Measurements from ENCODE around the gene MTFR1L. TPM values are rescaled to one million over a fixed set of nuclear protein-coding genes. Genes with fewer than 3 reads are reported as not detected.

The MTFR1L gene
- polyA plus RNA-seq, 1 donor from 2014 or later, result 115 TPM

DNA sequence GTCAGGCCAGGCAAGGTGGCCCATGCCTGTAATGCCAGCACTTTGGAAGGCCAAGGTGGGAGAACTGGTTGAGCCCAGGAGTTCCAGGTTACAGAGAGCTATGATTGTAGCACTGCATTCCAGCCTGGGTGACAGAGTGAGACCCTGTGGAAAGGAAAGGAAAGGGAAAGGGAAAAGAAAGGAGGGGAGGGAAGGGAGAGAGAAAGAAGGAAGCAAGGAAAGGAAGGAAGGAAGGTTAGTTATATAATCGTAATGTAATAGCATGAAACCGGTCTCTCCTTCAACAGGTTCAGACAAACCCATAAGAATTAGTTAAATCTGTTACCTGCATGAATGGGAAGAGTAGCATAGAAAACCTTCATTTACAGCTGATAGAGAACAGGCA lies 56.9 kb downstream of the MTFR1L start:
- Histone ChIP-seq H3K9ac (ENCODE audit: low read length) (no peak overlapping the region), H3K4me2 (ENCODE audit: low read length) (no peak overlapping the region), H2AFZ (ENCODE audit: low read depth, low read length) (no peak overlapping the region), H3K27me3 (ENCODE audit: insufficient read depth, low read depth, low read length) (peaks cover 21% of the 10 kb centered on the region), H3K4me3 (ENCODE audit: low read length) (no peak overlapping the region), H3K9me2 (ENCODE audit: insufficient read depth, low read length) (no peaks in the 10 kb centered on the region), H3F3A (ENCODE audit: insufficient read depth, low read length, poor library complexity, severe bottlenecking) (no peaks in the 10 kb centered on the region), H3K27ac (ENCODE audit: low read length) (no peak overlapping the region), H3K36me3 (ENCODE audit: insufficient read depth, low read length) (peaks cover 5% of the 10 kb centered on the region), H3K79me2 (replicated peaks; ENCODE audit: insufficient read depth, low read length) (no peaks in the 10 kb centered on the region), H3K9me3 (ENCODE audit: low read length) (no peaks in the 10 kb centered on the region), H4K20me1 (ENCODE audit: insufficient read depth) (no peaks in the 10 kb centered on the region)
- TF ChIP-seq REST (IDR thresholded peaks at IDR 0.05; ENCODE audit: borderline replicate concordance), result no peak
- no peak for TF ChIP-seq TAF1 (IDR thresholded peaks at IDR 0.05; ENCODE audit: low read depth)
- no peak for TF ChIP-seq EP300 (conservative IDR thresholded peaks at IDR 0.05; ENCODE audit: poor library complexity, severe bottlenecking)
- TF ChIP-seq POLR2AphosphoS5 (IDR thresholded peaks at IDR 0.05), result no peak
- TF ChIP-seq RAD21 (conservative IDR thresholded peaks at IDR 0.05), result no peak
- no peak for TF ChIP-seq EZH2 (IDR thresholded peaks at IDR 0.05; ENCODE audit: borderline replicate concordance, insufficient read depth, low read length, poor library complexity, severe bottlenecking)
- TF ChIP-seq, protein P1, sequence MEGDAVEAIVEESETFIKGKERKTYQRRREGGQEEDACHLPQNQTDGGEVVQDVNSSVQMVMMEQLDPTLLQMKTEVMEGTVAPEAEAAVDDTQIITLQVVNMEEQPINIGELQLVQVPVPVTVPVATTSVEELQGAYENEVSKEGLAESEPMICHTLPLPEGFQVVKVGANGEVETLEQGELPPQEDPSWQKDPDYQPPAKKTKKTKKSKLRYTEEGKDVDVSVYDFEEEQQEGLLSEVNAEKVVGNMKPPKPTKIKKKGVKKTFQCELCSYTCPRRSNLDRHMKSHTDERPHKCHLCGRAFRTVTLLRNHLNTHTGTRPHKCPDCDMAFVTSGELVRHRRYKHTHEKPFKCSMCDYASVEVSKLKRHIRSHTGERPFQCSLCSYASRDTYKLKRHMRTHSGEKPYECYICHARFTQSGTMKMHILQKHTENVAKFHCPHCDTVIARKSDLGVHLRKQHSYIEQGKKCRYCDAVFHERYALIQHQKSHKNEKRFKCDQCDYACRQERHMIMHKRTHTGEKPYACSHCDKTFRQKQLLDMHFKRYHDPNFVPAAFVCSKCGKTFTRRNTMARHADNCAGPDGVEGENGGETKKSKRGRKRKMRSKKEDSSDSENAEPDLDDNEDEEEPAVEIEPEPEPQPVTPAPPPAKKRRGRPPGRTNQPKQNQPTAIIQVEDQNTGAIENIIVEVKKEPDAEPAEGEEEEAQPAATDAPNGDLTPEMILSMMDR (IDR thresholded peaks at IDR 0.05; ENCODE audit: poor library complexity, severe bottlenecking), result no peak
- TF ChIP-seq MXI1 (conservative IDR thresholded peaks at IDR 0.05; ENCODE audit: poor library complexity, severe bottlenecking), result no peak
- no peak for TF ChIP-seq SMC3 (conservative IDR thresholded peaks at IDR 0.05; ENCODE audit: poor library complexity)

GRCh38 chr1:25877155-25877554 lies 57.4 kb downstream of the MTFR1L start:
- no peaks in the 10 kb centered on the region for H3F3A ChIP-seq (ENCODE audit: insufficient read depth, low read length, poor library complexity, severe bottlenecking)
- no peaks in the 10 kb centered on the region for H4K20me1 ChIP-seq (ENCODE audit: insufficient read depth)
- no peak overlapping the region for H3K9ac ChIP-seq (ENCODE audit: low read length)
- no peaks in the 10 kb centered on the region for H3K9me3 ChIP-seq (ENCODE audit: low read length)
- H3K36me3 ChIP-seq (ENCODE audit: insufficient read depth, low read length), result peaks cover 6% of the 10 kb centered on the region
- peaks cover 21% of the 10 kb centered on the region for H3K27me3 ChIP-seq (ENCODE audit: insufficient read depth, low read depth, low read length)
- no peak overlapping the region for H3K4me2 ChIP-seq (ENCODE audit: low read length)
- no peak overlapping the region for H3K27ac ChIP-seq (ENCODE audit: low read length)
- no peak for TF ChIP-seq SMC3 (conservative IDR thresholded peaks at IDR 0.05; ENCODE audit: poor library complexity)
- TF ChIP-seq REST (IDR thresholded peaks at IDR 0.05; ENCODE audit: borderline replicate concordance), result no peak
- no peak overlapping the region for H3K4me3 ChIP-seq (ENCODE audit: low read length)
- H3K9me2 ChIP-seq (ENCODE audit: insufficient read depth, low read length), result no peaks in the 10 kb centered on the region
- H3K79me2 ChIP-seq (replicated peaks; ENCODE audit: insufficient read depth, low read length), result no peaks in the 10 kb centered on the region
- no peak overlapping the region for H2AFZ ChIP-seq (ENCODE audit: low read depth, low read length)

All from neural cell (in vitro differentiated cells).